Medulla oblongata (tissue), 1 donor: ENCODE measurements around the gene DNAJC22.

Experiments used
- DNase-seq: peaks from one replicate; pipeline ENCODE4 v3.0.0-alpha.2; 2015; ENCODE audit errors: extremely low spot score

Gene DNAJC22

GRCh38 chr12:49345051-49345824 is 1.4 kb upstream of the DNAJC22 start:
- DNase-seq = no peak

- DNase-seq = no peak
Observed at GRCh38 chr12:49345825-49346658, 646 bp upstream of the DNAJC22 start.

GRCh38 chr12:49347311-49348193 is 864 bp downstream of the DNAJC22 start:
- DNase-seq = peak; percentile 95

GRCh38 chr12:49348781-49349180 is 2.1 kb downstream of the DNAJC22 start:
- DNase-seq = no peak

- DNase-seq = no peak
Observed at GRCh38 chr12:49349266-49349665, 2.6 kb downstream of the DNAJC22 start.

GRCh38 chr12:49352351-49352750 is 5.7 kb downstream of the DNAJC22 start:
- DNase-seq = no peak

GRCh38 chr12:49355913-49356312 is 9.2 kb downstream of the DNAJC22 start:
- DNase-seq = no peak

- DNase-seq = peak; percentile 53
Observed at GRCh38 chr12:49357103-49357678, 10.5 kb downstream of the DNAJC22 start.

DNA sequence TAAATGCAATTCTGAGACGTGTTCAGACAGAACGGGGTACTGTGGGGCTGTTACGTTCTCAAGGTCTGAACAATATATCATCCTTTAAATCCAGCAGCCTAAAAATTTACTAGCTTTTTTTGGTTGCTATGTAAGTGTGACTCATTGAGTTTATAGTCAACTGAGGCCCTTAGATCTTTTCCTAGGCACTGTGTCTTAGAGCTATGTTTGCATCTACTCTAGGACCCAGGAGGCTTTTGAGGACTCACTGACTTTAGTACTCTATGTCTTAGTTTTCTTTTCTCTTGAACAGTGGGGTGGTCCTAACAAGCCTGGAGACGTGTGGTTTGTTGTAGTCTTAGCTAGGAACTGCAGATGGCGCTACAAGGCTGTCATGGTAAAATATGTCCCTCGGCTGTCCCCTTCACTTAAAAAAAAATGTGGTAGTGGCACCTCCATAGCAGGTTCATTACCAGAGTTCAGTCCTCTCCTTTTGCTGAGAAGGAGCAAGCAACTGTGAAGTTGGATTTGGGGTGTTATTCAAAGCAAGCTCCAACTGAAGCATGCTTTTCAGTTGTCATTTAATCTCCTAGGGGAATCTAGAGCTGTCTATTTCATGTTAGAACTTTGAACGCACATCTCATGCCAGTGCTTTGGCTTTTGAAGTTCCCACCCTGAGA is 11.9 kb downstream of the DNAJC22 start:
- DNase-seq = peak; percentile 84

DNA sequence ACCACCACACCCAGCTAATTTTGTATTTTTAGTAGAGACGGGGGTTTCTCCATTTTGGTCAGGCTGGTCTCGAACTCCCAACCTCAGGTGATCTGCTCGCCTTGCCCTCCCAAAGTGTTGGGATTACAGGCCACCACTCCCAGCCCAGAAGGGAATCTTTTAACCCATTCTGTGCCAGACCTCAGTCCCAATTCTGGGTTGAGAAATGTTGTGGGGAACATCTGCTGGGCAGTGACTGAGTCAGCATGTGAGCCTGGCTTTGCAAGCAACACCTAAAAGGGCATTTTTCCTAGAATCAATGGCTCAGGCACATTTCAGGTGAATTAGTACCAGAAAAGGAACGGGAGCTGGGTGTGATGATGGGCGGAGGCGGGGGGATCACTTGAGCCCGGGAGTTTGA is 13.0 kb downstream of the DNAJC22 start:
- no peak for DNase-seq

GRCh38 chr12:49362077-49362476 is 15.4 kb downstream of the DNAJC22 start:
- no peak for DNase-seq

- no peak for DNase-seq
Observed at GRCh38 chr12:49364989-49365388, 18.3 kb downstream of the DNAJC22 start.

DNA sequence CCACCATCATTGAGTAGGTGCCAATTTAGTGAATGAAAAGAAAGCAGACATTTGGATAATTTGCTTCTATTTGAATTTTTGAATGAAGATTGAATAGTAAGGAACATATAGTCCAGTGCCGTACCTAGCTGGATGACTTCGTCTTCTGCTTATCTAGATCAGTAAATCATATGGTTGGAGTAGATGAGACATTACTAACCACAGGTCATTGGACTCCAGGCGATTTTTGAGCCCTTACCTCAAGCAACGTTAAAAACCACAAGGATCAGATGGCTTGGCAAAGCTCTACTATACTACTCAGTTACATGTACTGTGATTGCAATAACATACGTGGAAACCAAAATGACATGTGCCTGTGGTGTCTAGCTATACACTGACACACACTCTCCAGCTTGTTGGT is 18.9 kb downstream of the DNAJC22 start:
- DNase-seq = no peak

- DNase-seq = no peak
Observed at GRCh38 chr12:49366096-49366651, 19.5 kb downstream of the DNAJC22 start.

DNA sequence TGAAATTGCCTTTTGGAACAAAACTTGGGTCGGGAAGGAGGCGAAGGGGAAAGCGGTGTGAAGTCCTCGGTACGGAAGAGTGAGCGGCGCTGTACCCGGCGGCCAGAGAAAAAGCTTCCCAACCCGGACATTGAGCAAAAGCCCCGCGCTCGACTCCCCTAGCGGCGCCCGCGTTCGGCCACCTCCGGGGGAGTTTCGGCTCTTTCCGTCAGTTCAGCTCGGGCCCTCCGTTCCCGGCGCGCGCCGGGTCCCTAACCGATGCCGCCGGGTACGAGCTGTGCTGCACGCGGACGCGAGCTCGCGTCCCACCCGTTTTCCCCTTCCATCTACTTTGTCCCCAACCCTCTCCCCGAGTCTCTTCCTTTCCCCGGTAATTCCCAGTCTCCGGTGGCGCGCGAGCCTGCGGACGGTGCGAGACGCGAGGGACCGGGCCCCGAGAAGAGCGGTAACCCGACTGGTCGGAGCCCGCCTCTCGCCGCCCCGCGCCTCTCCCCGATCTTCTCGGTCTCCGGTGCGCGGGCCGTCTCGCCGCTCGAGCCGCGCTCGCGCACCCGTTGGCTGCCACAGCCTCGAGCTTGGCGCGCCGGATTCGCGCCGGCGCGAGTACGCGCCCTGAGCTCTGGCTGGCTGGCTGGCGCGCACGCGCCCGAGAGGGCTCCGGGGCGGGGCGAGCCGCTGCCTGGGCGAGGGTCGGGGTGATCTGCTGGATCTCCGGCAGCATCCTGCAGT is 20.1 kb downstream of the DNAJC22 start:
- DNase-seq = peak; percentile 87

- DNase-seq = peak; percentile 44
Observed at GRCh38 chr12:49367381-49368239, 20.9 kb downstream of the DNAJC22 start, which contains the start of gene SPATS2. Gene SPATS2 (plus strand): TSS chr12:49367462. CDS start chr12:49461013, 93,551 bp downstream.

DNA sequence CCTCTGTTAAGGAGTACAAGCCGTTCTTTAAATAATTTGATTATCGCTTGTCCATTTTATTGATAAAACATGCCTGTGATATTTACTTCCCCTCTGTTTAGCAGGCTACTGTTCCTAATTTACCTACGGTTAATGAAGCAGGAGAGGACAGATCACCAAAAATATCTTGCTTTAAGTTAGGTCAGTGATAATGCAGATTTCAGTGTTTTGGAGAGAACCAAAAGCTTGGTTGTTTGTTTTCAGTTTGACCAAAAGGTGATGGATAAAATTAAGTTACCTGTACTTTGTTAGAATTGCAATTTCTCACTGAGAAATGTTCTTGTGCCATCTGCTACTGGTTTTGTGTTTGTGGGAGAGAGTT is 21.5 kb downstream of the DNAJC22 start:
- no peak for DNase-seq

DNA sequence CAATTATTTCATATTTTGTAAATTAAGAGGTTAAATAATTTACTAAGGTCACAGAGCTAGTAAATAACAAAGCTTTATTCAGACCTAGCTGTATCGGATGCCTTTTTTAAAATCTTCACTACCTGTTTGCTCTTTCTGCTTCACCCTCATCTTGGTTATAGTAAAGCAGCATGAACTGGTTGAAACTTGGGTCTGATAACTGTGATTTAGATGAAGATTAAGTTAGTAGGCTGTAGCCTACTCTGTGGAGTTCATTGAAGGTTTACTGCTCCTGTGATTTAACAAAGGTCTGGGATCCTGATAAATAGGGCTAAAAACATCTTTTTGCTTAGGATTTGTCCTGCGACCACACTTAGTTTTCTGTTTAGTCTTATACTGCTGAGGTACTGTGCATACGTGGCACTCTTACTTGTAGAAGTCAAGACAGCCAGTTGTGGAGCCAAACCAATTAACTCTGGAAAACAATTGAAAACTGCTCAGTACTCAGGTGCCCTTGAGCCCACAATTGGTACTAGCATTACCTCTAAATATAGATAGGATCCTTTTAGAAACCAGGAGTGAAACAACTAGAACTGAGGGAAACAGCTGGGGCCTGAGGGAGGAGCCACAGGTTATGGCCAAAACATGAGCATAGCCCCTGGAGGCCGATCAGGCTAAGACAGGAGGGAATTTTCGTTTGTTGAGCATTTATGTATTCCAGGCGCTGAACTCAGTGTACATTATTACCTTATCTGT is 22.9 kb downstream of the DNAJC22 start:
- DNase-seq = no peak
